HG03520 (cell line): ENCODE measurements around the gene NYAP2.

ENCODE experiments used
- ATAC-seq: cut with Tn5 transposase; IDR thresholded peaks from one replicate; pipeline ENCODE4 v1.9.1; 2021; ENCODE audit warnings: mild to moderate bottlenecking, moderate library complexity; ENCODE audit not compliant: unreplicated experiment

Gene NYAP2

DNA sequence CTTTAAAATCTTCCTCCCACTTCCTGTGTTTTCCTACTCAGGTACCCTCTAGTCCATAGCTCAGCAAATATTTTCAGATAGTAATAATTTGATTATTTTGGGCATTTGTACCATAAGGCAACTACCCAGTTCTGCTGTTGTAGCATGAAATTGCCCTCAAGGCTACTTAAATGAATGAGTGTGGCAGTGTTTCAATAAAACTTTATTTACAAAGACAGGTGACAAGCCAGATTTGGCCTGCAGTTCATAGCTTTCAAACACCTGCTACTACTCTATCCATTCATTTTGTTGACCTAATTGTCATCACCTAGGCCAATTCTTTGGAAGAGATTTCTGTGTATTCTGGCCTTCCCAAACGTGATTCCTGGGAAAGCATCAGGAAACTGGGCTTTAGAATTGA is 28.9 kb downstream of the NYAP2 start:
- ATAC-seq = no peak

GRCh38 chr2:225429717-225430116 is 30.2 kb downstream of the NYAP2 start:
- no peak for ATAC-seq

DNA sequence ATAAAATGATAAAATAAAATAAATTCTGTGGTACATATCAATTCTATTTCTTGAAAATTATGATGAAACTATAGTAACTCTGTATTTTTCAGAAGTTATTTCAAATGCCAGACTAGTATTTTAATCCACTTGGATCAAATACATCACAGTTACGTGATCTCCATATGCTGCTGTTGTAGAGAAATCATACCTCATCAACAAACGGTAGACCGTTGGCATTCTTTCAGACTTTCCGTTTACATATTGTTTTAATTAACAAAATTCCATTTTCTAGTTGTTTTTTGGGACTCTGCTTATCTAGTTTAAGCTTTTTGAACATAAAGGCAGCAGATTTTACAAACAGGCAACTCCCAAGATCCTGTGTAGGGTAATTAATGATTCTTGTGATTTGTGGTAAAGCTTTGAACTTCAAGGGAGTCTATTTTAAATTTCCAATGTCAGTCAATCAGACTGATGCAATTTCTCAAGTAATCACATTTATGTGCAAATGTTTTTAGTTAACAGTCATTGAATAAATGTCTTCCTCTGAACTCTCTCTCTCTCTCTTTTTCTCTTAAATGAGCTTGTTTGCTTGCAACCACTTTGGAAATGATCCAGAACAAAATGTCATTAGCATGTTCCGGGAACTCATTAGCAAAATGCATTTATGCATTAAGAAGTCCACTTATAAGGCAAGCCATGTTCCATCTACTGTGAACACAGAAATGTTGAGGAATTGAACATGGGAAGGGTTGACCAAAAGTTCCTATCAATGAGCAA is 31.8 kb downstream of the NYAP2 start:
- no peak for ATAC-seq

- no peak for ATAC-seq
These were observed 34.5 kb downstream of the NYAP2 start for GRCh38 chr2:225434014-225434413.

DNA sequence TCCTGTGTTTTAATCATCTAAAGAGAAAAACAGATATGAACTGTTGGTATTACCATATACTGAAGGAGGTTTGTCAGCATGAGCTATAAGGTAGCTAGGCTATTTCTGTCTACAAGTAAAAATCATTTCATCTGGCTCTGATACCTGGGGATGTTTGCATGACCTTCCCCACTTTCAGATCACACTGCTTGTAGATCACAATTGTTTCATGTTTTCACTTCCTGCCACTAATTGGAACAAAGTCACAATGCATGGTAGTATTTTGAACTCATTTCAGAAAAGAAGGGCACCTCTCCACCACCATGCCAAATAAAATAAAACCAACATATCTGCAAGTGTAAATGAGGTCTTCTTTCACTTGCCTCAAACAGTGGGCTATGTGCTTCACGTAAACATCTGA is 37.8 kb downstream of the NYAP2 start:
- ATAC-seq = no peak

GRCh38 chr2:225438248-225438647 is 38.7 kb downstream of the NYAP2 start:
- ATAC-seq = no peak

GRCh38 chr2:225452677-225453076 is 53.2 kb downstream of the NYAP2 start:
- no peak for ATAC-seq

DNA sequence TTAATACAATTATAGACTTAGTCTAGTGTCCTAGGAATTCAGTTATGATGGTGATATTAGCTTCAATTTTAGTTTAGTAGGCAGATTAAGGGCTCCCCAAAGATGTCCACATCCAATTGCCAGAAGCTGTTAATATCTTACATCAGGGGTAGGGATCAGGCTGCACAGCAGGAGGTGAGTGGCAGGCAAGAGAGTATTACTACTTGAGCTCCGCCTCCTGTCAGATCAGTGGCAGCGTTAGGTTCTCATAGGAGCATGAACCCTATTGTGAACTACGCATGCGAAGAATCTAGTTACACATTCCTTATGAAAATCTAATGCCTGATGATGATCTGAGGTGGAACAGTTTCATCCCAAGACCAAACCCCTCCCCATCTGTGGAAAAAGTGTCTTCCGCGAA is 54.9 kb downstream of the NYAP2 start:
- ATAC-seq = no peak

GRCh38 chr2:225456619-225457260 is 57.2 kb downstream of the NYAP2 start:
- ATAC-seq = no peak

GRCh38 chr2:225457482-225457881 is 58.0 kb downstream of the NYAP2 start:
- ATAC-seq = no peak

DNA sequence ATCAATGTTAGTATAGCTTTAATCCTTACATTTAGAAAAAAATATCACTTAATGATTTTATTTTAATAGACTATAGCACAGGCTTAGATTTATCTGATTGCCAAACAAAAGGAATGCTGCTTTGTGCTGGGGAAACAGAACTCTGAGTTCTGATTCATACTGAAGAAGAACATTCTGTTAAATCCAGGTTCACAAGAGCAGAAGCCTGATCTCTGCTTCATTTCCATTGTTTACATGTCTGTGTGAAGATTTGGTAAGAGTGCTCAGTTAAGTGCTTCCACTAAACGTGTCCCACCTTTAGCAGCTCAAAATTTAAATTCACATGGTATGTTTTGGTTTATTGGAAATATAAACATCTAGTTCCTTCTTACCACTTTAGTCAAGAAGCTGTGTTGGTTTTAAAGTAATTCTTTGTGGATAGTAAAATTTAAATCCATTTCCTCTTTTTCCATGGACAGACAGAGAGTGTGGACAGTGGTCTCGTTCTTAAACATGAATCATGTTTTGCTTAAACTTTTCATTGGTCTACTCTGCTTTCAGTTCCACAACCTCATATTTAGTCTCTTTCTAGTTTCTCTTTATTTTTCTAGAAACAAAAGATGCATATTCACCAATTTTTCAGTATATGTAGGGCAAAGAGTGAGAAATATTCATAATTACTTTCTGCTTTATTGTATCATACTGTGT is 59.1 kb downstream of the NYAP2 start:
- ATAC-seq = peak; percentile 79

- no peak for ATAC-seq
These were observed 62.9 kb downstream of the NYAP2 start for GRCh38 chr2:225462417-225462816.

GRCh38 chr2:225462945-225463344 is 63.4 kb downstream of the NYAP2 start:
- no peak for ATAC-seq

GRCh38 chr2:225463449-225463848 is 63.9 kb downstream of the NYAP2 start:
- no peak for ATAC-seq

GRCh38 chr2:225464346-225465025 is 65.0 kb downstream of the NYAP2 start:
- peak; percentile 84 for ATAC-seq

- no peak for ATAC-seq
These were observed 66.3 kb downstream of the NYAP2 start for GRCh38 chr2:225465827-225466226.

DNA sequence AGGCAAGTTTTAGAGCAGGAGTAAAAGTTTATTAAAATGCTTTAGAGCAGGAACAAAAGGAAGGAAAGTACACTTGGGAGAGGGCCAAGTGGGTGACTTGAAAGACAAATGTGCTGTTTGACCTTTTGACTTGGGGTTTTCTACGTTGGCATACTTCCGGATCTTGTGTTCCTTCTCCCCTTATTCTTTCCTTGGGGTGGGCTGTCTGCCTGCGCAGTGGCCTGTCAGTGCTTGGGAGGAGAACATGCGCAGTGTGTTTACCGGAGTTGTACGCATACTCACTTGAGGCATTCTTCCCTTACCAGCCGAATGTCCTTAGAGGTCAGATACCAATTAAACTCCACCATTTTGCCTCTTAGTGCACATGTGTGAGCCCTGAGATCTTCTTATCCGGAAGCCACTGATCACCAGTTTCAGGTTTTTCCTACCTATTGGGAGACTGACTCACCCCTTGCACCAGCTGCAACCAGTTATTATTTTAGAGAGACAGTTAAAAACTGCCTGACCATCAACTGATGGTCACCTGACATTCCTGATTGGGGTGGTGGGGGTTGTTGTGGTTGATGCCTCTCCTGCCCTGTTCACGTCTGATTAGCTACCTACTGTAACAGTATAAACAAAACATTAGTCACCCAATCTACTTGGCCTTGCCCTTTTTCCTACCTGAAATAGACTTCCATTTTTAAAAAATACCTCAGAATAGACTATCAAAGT is 67.5 kb downstream of the NYAP2 start:
- ATAC-seq = no peak

- no peak for ATAC-seq
These were observed 68.6 kb downstream of the NYAP2 start for GRCh38 chr2:225468131-225468530.

- no peak for ATAC-seq
These were observed 71.5 kb downstream of the NYAP2 start for GRCh38 chr2:225471039-225471438.

GRCh38 chr2:225471482-225471881 is 72.0 kb downstream of the NYAP2 start:
- no peak for ATAC-seq

DNA sequence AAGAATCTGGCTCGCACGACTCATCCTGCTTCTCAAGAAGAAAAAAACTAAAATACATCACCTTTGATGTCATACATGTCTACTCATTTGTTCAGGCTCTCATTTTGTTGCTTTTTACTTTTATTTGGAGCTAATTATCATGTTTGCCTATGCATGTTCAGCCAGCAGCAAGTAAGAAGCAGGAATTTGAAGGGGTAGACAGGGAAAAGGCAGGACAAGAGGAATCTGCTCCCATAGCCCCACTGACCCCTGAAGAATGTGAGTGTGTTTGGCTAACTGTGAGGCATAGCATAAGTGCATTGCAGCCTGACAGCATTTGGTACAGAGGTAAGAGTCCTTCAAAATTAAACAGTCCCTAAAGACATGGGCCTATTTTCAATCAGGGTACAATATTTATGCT is 72.7 kb downstream of the NYAP2 start:
- ATAC-seq = no peak
